A673 (cell line): ENCODE data around the gene CALU. TPM values are rescaled to one million over a fixed set of nuclear protein-coding genes. Genes with fewer than 3 reads are reported as not detected.

Source experiments
- BruUV-seq: library from RNA; stranded (reverse); fragments of 400-500 nt; replicated peaks from 2 replicates; lab custom pipeline; 2021; lab: Mats Ljungman, UMichigan
- CTCF ChIA-PET: fragments of 300-600 bp; sonication (Branson Sonifier 250); formaldehyde crosslinking; loops from one replicate; lab custom pipeline; 2022; ENCODE audit warnings: antibody characterized with exemption; lab: Charles Lee
- POLR2A ChIA-PET: fragments of 300-600 bp; sonication (Branson Sonifier 250); formaldehyde crosslinking; loops from one replicate; lab custom pipeline; 2022; ENCODE audit warnings: antibody characterized with exemption; ENCODE audit not compliant: low non-redundant PET; lab: Charles Lee
- DNase-seq: peaks from one replicate; pipeline ENCODE4 v3.0.0-alpha.2; 2015; ENCODE audit warnings: low spot score
- H3K27ac ChIP-seq: fragments of 200-600 bp; sonication (generic); 2 replicates; pipeline ENCODE4 v1.5.1; 2016; ENCODE audit warnings: mixed run types, low read depth, mild to moderate bottlenecking, mixed read lengths, antibody characterized with exemption, low read length; ENCODE audit not compliant: poor library complexity, severe bottlenecking
- H3K27me3 ChIP-seq: fragments of 200-600 bp; sonication (generic); replicated peaks from 2 replicates; pipeline ENCODE4 v1.6.1; 2017; ENCODE audit warnings: mixed run types, low read depth, mild to moderate bottlenecking, mixed read lengths, antibody characterized with exemption, low read length; ENCODE audit not compliant: insufficient read depth, poor library complexity
- H3K36me3 ChIP-seq: fragments of 200-600 bp; sonication (generic); 2 replicates; pipeline ENCODE4 v1.6.1; 2016; ENCODE audit warnings: mixed run types, mild to moderate bottlenecking, mixed read lengths, antibody characterized with exemption, low read length; ENCODE audit not compliant: insufficient read depth, poor library complexity, severe bottlenecking
- H3K4me1 ChIP-seq: fragments of 200-600 bp; sonication (generic); 2 replicates; pipeline ENCODE4 v1.6.1; 2017; ENCODE audit warnings: mixed run types, mild to moderate bottlenecking, mixed read lengths, antibody characterized with exemption, low read length; ENCODE audit not compliant: insufficient read depth, poor library complexity, severe bottlenecking
- H3K4me3 ChIP-seq: fragments of 200-600 bp; sonication (generic); 2 replicates; pipeline ENCODE4 v1.5.1; 2016; ENCODE audit warnings: low read depth, mixed run types, mild to moderate bottlenecking, mixed read lengths, low read length; ENCODE audit not compliant: poor library complexity, severe bottlenecking
- H3K9me3 ChIP-seq: fragments of 200-600 bp; sonication (generic); 2 replicates; pipeline ENCODE4 v1.6.1; 2016; ENCODE audit warnings: mixed run types, low read depth, mild to moderate bottlenecking, mixed read lengths, antibody characterized with exemption, low read length; ENCODE audit not compliant: poor library complexity, severe bottlenecking
- EZH2 ChIP-seq: fragments of 200-600 bp; sonication (generic); IDR thresholded peaks from 2 replicates; pipeline ENCODE4 v1.6.1; 2017; ENCODE audit warnings: borderline replicate concordance, low read depth, mild to moderate bottlenecking, mixed read lengths, antibody characterized with exemption, low read length; ENCODE audit not compliant: poor library complexity, severe bottlenecking
- intact Hi-C: fragments of 100-400 bp; cut with micrococcal nuclease; formaldehyde crosslinking; loops from one replicate; pipeline ENCODE4 v1.10.0; 2022; ENCODE audit not compliant: unreplicated experiment
- total RNA-seq: library from RNA; stranded (reverse); gene quantifications from 2 replicates; pipeline ENCODE4 v1.2.3, GENCODE V29; 2021
- TF ChIP-seq, protein P1 (sequence below): fragments of 300-800, 200-600 bp; sonication (generic); conservative IDR thresholded peaks from 2 replicates; pipeline ENCODE4 v1.5.1; 2017; ENCODE audit warnings: low read depth, mild to moderate bottlenecking, antibody characterized with exemption, low read length, moderate library complexity, mixed read lengths

Gene CALU
- total RNA-seq, 1 experiment from 2014 or later: 162 TPM

DNA sequence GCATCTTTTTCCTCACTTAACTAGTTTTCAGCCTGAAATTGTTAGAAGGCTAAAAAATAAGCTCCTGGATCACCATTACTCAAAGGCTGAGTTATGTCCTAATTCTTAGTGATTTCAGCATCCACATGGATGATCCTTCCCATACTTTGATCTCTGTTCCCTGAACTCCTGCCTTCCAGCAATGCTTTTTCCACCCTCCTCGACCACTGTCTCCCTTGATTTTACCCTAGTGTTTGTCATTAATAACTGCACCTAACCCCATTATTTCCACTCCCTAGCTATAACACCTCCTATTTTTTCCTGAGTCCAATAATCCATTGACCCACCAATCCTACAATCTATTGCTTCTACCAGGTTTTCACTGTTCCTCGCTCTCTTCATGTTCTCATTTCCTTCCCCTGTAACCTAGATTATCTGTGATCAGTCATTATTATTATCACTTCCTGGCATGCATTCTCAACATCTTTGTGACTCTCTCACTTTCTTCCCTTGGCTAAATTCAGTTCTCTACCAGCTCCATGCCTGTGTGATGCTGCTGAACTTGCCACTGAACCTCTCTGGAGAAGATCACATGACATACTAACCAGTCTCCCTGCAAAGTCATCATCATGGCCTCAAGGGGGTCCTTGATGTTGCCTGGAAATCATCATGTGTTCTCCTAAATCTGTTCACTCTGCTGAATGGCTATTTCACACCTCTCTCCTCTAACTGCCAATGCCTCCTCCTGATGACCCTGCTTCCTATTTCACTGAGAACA, 6.5 kb upstream of the CALU start:
- no TSS peak for BruUV-seq
- Histone ChIP-seq H3K4me1 (no peaks in the 10 kb centered on the region), H3K36me3 (no peaks in the 10 kb centered on the region), H3K9me3 (no peaks in the 10 kb centered on the region), H3K27ac (no peak overlapping the region), H3K4me3 (no peak overlapping the region), H3K27me3 (no peaks in the 10 kb centered on the region)
- intact Hi-C loops: no loop called here
- TF ChIP-seq, protein P1, sequence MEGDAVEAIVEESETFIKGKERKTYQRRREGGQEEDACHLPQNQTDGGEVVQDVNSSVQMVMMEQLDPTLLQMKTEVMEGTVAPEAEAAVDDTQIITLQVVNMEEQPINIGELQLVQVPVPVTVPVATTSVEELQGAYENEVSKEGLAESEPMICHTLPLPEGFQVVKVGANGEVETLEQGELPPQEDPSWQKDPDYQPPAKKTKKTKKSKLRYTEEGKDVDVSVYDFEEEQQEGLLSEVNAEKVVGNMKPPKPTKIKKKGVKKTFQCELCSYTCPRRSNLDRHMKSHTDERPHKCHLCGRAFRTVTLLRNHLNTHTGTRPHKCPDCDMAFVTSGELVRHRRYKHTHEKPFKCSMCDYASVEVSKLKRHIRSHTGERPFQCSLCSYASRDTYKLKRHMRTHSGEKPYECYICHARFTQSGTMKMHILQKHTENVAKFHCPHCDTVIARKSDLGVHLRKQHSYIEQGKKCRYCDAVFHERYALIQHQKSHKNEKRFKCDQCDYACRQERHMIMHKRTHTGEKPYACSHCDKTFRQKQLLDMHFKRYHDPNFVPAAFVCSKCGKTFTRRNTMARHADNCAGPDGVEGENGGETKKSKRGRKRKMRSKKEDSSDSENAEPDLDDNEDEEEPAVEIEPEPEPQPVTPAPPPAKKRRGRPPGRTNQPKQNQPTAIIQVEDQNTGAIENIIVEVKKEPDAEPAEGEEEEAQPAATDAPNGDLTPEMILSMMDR: no peak
- TF ChIP-seq EZH2: no peak
- ChIA-PET CTCF (no interaction called here), POLR2A (no interaction called here)
- no peak for DNase-seq

DNA sequence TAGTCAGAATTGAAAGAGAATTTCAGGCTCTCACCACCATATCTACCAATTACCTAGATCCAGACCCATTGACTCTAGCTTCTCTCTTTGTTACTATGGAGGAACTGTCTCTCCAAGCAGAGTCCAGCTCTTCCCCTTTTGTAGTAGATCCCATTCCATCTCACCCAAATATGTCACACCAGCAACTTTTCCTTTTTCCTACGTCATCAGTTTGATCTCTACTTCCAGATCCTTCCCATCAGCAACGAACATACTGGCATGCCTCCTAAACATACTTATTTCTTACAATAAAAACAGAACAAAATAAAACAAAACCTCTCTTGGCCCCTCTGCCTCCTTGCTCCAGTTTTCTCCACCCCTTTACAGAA, 5.9 kb upstream of the CALU start:
- POLR2A ChIA-PET: no interaction called here
- Histone ChIP-seq H3K9me3 (no peaks in the 10 kb centered on the region), H3K36me3 (no peaks in the 10 kb centered on the region), H3K4me3 (no peak overlapping the region), H3K27me3 (no peaks in the 10 kb centered on the region), H3K4me1 (no peaks in the 10 kb centered on the region), H3K27ac (no peak overlapping the region)
- intact Hi-C loops: no loop called here
- DNase-seq: no peak
- TF ChIP-seq, protein P1: no peak
- TF ChIP-seq EZH2: no peak
- CTCF ChIA-PET: no interaction called here
- no TSS peak for BruUV-seq

- intact Hi-C loops: no loop called here
- ChIA-PET POLR2A (no interaction called here), CTCF (no interaction called here)
- BruUV-seq: no TSS peak
- TF ChIP-seq, protein P1: no peak
- no peak for TF ChIP-seq EZH2
- no peak overlapping the region for H3K4me3 ChIP-seq
- no peaks in the 10 kb centered on the region for H3K9me3 ChIP-seq
- no peaks in the 10 kb centered on the region for H3K36me3 ChIP-seq
- H3K4me1 ChIP-seq: peaks cover 4% of the 10 kb centered on the region
- H3K27ac ChIP-seq: no peak overlapping the region
- DNase-seq: no peak
- H3K27me3 ChIP-seq: no peaks in the 10 kb centered on the region
Measured at GRCh38 chr7:128734890-128735289, 4.3 kb upstream of the CALU start.
